RWPE1 (cell line): ENCODE measurements around the gene IFNL4.

Source experiments
- CTCF ChIA-PET: fragments of 350-600 bp; sonication (Branson Sonifier 250); formaldehyde crosslinking; extraction: SDS; loops from one replicate; lab custom pipeline; 2021; lab: Yijun Ruan, JAX
- POLR2A ChIA-PET: fragments of 400-600 bp; formaldehyde crosslinking; extraction: SDS; loops from one replicate; lab custom pipeline; 2020; ENCODE audit warnings: antibody characterized with exemption; ENCODE audit not compliant: low non-redundant PET; lab: Yijun Ruan, JAX
- DNase-seq: peaks from one replicate; pipeline ENCODE4 v3.0.0; 2012; ENCODE audit warnings: low spot score
- H3K27ac ChIP-seq: fragments of 450-650 bp; 2 replicates; pipeline ENCODE4 v1.5.1; 2017
- TF ChIP-seq, protein P1 (sequence below): fragments of 450-650 bp; conservative IDR thresholded peaks from 2 replicates; pipeline ENCODE4 v1.5.1; 2017; ENCODE audit warnings: low read depth, mild to moderate bottlenecking

IFNL4 gene

DNA sequence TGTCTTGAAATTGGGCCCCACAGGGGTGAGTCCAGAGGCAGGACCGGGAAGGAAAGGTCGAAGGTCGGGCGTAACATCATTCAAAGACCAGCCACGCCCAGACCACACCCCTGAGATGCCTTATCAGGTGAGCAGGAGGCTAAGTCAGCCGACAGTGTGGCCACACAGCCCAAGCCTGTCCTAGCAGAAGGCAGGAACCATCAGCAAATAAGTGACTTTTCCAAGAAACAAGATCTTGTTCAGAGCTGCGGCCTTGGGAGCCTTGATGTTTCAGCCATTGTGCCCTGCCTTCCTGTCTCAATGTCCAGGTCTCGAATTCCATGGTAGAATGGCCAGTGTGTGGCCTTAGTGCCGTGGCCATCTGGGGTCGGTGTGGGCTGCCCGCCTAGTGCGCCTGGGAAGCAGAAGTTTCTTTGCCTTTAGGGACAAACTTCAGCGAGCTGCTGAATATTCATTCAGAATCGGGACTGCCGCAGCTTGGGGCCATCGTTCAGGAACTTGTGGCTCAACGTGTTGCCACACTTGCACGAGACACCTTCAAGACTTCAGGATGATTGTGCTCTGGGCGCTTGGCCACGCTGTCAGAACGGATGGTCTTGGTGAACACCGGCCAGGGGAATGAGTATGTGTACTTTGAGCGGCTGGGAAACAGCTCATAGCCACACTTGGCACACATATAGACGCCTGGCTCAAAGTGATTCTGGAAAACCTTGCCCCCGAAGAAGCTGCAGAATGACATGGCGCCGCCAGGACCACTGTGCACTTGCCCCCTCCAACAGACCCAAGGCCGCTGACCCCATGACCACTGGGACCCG, 6.1 kb upstream of the IFNL4 start:
- TF ChIP-seq, protein P1, sequence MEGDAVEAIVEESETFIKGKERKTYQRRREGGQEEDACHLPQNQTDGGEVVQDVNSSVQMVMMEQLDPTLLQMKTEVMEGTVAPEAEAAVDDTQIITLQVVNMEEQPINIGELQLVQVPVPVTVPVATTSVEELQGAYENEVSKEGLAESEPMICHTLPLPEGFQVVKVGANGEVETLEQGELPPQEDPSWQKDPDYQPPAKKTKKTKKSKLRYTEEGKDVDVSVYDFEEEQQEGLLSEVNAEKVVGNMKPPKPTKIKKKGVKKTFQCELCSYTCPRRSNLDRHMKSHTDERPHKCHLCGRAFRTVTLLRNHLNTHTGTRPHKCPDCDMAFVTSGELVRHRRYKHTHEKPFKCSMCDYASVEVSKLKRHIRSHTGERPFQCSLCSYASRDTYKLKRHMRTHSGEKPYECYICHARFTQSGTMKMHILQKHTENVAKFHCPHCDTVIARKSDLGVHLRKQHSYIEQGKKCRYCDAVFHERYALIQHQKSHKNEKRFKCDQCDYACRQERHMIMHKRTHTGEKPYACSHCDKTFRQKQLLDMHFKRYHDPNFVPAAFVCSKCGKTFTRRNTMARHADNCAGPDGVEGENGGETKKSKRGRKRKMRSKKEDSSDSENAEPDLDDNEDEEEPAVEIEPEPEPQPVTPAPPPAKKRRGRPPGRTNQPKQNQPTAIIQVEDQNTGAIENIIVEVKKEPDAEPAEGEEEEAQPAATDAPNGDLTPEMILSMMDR, result no peak
- DNase-seq, result no peak
- H3K27ac ChIP-seq, result no peak overlapping the region
- ChIA-PET POLR2A (no interaction called here), CTCF (no interaction called here)

DNA sequence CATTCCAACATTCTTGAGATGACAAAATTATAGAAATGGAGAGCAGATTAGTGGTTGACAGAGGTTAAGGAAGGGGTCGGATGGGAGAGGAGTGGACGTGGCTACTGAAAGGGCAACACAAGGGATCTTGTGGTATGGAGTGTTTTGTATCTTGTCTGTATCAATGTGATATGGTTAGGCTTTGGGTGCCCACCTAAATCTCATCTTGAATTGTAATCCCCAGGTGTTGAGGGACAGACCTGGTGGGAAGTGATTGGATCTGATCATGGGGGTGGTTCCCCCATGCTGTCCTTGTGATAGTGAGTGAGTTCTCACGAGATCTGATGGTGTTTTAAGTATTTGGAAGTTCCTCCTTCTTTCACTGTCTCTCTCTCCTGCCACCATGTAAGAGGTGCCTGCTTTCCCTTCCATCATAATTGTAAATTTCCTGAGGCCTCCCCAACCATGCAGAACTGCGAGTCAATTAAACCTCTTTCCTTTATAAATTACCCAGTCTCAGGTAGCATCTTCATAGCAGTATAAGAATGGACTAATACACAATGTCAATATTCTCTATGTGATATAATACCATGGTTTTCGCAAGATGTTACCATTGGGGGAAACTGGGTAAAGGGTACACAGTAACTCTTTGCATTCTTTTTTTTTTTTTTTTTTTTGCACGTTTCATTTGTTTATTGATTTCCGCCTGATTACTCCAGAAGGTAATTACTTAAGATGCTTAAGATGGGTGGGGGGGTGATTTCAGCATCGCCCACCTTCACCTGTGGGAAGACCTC, 4.9 kb upstream of the IFNL4 start:
- ChIA-PET CTCF (interaction anchor here (0.6 kb wide), 1 partner anchor 50 kb away, joined by 4 read pairs; no protein-coding TSS in a partner anchor), POLR2A (no interaction called here)
- TF ChIP-seq, protein P1, result no peak
- no peak overlapping the region for H3K27ac ChIP-seq
- no peak for DNase-seq

DNA sequence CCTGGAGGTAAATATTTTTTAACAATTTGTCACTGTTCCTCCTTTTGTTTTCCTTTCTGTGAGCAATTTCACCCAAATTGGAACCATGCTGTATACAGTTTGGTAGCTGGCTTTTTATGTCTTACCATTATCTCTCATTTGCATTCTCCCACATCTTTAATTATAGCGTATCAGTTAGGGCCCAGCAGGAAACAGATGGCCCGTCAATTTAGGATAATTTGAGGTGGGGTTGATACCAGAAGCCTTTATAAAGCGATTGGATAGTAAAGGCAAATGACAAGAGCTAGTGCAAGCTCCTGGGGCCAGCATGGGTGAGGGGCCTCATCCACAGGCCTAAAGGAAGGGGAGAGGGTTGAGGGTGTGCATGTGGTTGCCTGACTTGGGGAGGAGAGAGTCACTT, 3.8 kb upstream of the IFNL4 start:
- TF ChIP-seq, protein P1, result no peak
- ChIA-PET CTCF (no interaction called here), POLR2A (no interaction called here)
- no peak for DNase-seq
- H3K27ac ChIP-seq, result no peak overlapping the region

DNA sequence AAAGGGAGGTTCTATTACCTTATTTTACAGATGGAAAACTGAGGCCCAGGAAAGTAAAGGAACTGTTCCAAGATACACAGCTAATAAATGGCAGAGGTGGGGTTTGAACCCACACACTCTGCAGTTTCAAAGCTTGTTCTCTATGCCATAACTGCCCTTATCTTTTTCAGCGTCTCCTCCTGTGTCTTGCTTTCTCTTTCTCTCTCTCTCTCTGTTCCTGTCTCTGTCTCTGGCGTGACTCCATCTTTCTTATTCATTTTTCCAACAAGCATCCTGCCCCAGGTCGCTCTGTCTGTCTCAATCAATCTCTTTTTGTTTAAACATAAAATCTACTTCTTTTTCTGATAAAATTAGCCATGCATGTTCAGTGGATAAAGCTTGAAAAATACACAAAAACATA, 3.2 kb upstream of the IFNL4 start:
- DNase-seq, result no peak
- ChIA-PET CTCF (interaction anchor here (1.1 kb wide), 1 partner anchor 142 kb away, joined by 5 read pairs; no protein-coding TSS in a partner anchor), POLR2A (no interaction called here)
- no peak overlapping the region for H3K27ac ChIP-seq
- TF ChIP-seq, protein P1, result no peak

DNA sequence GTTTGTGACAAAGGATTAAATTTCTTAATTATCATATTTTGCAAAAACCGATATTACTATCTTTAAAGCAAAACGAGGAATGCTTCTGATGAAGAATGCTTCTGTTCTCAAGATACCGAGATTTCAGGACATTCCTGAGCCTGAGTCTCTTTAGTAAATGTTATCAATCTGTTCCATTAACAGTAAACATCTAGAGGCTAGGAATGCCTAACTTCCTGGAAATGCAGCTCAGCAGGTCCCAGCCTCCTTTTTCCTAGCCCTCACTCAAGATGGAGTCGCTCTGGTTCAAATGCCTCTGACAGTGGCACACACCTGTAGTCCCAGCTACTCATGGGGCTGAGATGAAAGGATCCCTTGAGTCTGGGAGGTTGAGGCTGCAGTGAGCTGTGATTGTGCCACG, 2.4 kb upstream of the IFNL4 start:
- no peak overlapping the region for H3K27ac ChIP-seq
- no peak for DNase-seq
- TF ChIP-seq, protein P1, result no peak
- CTCF ChIA-PET, result interaction anchor here (1.1 kb wide), 1 partner anchor 141 kb away, joined by 5 read pairs; no protein-coding TSS in a partner anchor
- POLR2A ChIA-PET, result no interaction called here

DNA sequence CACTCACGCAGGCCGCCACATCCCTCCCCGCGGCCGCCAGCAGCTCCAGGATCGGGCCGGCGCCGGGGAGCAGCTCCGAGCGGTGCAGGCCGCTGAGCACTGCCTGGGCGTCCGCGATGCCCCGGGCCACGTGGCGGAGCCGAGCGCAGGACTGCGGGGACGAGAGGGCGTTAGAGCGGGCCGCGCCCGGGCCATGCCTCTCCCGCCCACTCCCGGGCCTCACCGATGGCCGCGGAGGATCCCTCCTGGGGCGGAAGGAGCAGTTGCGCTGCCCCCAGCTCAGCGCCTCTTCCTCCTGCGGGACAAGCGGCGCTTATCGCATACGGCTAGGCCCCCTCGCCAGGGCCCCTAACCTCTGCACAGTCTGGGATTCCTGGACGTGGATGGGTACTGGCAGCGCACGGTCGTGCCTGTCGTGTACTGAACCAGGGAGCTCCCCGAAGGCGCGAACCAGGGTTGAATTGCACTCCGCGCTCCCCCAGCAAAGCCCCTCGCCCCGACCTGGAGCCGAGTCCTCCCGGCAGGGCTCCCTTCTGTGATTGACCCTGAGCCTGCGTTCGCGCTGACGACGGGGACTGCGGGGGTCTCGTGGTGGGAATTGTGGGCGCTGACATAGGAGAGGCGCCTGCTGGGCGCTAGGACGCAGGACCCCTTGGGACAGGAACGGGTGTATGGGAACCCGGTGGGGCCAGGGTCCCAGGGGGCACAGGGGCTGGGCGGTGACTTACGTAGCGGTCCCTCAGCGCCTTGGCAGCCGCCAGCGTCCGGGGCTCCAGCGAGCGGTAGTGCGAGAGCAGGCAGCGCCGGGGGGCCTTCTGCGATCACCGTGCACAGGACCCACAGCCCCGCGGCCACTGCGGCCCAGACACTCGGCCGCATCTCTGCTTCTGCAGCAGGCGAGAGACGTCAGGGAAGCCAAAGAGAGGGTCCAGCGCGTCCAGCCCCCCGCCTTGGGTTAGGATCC, 673 bp downstream of the IFNL4 start:
- no peak for DNase-seq
- POLR2A ChIA-PET, result no interaction called here
- H3K27ac ChIP-seq, result no peak overlapping the region
- TF ChIP-seq, protein P1, result no peak
- CTCF ChIA-PET, result interaction anchor here (0.6 to 0.8 kb wide), 3 partner anchors 68 to 1411 kb away, joined by 3 to 4 read pairs (median 4); no protein-coding TSS in a partner anchor
